Subcutaneous adipose tissue (tissue), 4 donors: Measurements from ENCODE around the gene SLC27A1. TPM values are rescaled to one million over a fixed set of nuclear protein-coding genes. Genes with fewer than 3 reads are reported as not detected.

Experiments
- total RNA-seq, 4 donors: library from RNA; depleted of rRNA; stranded (reverse); fragments of >200 nt; gene quantifications; one replicate each; pipeline ENCODE4 v1.1.0, GENCODE V29; 2016
- TF ChIP-seq, protein P1 (sequence below): fragments of 450-650 bp; IDR thresholded peaks from one replicate; pipeline ENCODE4 v1.5.1; 2016; ENCODE audit warnings: low read depth, mild to moderate bottlenecking, control low read depth, antibody characterized with exemption, moderate library complexity

SLC27A1 gene
- total RNA-seq, 4 donors from 2014 or later = 15.0 to 66.5 (median 36.6) TPM

DNA sequence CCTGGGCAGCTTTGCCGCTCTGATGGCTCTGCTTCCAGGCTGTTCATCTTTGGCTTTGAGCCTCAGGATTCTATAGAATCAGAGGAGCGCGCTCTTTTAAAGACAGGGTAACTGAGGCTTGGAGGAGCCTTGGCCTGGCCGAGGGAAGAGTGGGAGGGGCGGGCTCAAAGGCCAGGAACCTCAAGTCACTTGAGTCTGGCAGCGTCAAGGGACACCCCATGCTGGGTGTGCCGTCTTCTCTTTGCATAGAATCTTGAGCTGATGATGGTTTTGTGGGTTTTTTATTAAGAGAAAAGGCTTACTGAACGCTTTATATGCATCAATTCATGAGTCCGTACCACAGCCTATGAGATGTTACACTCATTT is 42.2 kb downstream of the SLC27A1 start:
- TF ChIP-seq, protein P1, sequence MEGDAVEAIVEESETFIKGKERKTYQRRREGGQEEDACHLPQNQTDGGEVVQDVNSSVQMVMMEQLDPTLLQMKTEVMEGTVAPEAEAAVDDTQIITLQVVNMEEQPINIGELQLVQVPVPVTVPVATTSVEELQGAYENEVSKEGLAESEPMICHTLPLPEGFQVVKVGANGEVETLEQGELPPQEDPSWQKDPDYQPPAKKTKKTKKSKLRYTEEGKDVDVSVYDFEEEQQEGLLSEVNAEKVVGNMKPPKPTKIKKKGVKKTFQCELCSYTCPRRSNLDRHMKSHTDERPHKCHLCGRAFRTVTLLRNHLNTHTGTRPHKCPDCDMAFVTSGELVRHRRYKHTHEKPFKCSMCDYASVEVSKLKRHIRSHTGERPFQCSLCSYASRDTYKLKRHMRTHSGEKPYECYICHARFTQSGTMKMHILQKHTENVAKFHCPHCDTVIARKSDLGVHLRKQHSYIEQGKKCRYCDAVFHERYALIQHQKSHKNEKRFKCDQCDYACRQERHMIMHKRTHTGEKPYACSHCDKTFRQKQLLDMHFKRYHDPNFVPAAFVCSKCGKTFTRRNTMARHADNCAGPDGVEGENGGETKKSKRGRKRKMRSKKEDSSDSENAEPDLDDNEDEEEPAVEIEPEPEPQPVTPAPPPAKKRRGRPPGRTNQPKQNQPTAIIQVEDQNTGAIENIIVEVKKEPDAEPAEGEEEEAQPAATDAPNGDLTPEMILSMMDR = no peak

DNA sequence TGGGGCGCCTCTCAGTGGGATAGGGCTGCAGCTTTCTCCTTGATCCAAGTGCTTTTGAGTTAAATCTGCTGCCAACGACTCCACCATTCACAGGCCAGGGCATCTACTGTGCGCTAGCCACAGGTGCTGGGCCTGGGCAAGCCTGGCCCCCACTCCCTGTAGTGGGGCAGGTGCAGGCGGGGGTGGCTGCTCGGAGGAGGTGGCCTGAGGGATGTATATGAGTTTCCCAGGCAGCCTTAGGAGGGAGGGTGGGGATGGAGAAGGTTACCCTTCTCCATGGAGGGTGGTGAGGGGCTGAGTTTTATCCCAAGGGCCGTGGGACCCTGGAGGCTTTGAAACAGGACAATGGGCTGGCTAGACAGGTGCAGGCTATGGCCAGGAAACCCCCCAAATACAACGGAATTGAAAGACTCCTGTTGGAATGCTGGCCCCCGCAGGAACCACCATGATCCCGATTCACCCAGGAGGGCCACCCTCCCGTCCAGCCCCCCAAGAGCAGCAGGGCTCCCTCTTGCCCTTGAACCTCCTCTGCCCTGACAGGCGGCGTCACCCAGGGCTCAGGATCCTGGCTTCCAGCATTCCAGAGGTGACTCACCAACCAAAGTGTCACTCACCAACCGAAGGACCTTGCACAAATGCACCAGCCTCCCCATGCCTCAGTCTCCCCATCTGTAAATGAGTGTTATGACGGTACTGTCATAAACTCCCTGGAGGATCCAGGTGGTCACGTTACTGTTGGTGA is 45.3 kb downstream of the SLC27A1 start:
- TF ChIP-seq, protein P1 = no peak

DNA sequence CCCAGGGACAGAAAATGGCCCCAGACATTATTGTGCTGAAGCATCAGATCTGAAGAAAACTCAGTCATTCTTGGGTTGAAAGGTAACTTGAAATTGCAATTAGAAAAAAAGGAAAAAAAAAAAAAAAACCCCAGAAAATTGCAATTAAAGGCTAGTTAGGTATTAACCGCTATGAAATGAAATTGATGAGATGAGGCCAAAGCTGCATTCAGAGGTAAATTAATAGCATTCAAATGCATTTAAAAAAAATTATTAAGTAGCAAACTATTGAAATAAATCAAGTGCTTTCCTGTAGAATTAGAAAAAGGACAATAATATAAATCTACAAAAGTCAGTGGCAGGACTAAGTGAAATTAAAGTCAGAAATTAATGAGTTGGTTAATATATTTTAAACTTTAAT is 47.6 kb downstream of the SLC27A1 start:
- TF ChIP-seq, protein P1 = no peak

DNA sequence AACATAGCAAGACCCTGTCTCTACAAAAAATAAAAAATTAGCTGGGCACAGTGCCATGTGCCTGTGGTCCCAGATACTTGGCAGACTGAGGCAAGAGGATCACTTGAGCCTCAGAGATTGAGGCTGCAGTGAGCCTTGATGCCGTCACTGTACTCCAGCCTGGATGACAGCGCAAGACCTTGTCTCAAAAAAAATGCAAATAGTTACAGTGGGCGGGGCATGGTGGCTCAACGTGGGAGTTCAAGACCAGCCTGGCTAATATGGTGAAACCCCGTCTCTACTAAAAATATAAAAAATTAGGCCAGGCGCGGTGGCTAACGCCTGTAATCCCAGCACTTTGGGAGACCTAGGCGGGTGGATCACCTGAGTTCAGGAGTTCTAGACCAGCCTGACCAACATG is 49.6 kb downstream of the SLC27A1 start:
- TF ChIP-seq, protein P1 = no peak

DNA sequence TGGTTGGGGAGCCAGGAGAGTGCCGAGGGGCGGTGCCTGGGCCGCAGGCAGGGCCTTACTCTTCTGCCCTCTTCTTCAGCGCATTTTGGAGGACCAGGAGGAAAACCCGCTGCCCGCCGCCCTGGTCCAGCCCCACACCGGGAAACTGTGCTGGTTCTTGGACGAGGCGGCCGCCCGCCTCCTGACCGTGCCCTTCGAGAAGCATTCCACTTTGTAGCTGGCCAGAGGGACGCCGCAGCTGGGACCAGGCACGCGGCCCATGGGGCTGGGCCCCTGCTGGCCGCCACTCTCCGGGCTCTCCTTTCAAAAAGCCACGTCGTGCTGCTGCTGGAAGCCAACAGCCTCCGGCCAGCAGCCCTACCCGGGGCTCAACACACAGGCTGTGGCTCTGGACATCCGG is 50.5 kb downstream of the SLC27A1 start:
- TF ChIP-seq, protein P1 = no peak

DNA sequence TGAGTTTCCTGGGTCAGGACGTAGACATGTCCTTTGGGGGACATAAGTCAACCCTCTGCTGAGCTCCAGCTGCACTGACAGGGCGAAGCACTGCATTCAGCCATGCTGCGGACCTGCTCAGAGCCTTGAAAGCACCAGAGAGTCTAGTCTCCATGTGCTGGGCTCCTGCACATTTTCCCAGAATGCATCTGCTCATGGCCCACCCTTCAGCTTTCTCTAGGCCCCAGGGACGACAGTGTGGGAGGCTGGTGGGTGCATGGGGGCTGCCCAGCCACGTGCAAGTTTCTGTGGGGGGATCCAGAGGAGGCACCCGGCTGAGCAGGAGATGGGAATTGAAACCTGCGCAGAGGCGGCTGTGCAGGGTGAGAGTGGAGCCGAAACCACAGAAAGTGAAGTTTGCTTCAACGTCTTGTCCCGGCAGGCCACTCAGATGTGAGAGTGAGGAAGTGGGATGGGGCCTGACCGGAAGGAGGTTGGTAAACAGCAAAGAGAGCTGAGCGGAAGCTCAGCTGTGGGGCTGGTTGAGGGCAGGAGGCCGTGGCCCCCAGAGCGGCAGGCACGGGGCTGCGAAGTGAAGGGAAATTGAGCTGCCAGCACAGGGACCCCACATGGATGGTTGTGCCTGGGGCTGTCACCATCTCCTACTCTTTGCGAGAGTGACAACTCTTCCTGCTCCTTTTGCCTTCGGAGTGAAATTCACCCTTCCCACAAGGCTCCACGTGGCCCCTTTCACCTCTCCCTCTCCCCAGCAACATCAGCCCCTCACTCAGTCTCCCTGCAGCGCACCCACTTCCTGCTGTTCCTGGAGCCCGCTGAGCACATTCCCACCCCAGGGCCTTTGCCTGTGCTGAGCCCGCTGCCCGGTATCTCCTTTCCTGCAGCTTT is 52.9 kb downstream of the SLC27A1 start:
- TF ChIP-seq, protein P1 = no peak

DNA sequence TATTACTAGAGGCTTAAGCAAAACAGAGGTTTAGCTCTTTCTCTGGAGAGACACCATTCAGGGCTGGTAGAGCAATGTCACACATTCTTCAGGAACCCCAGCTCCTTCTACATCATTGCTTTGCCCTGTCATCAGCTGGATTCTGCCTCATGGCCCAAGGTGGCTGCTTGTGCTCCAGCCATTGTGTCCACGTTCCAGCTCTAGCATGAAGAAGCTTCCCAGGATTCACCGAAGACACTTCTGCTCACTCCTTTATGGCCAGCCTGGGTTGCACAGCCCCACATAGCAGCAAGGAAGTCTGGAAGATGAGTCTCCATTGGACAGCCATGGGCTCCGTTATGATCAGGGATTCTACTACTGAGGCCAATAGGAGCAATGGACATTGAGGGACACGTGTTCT is 54.3 kb downstream of the SLC27A1 start:
- TF ChIP-seq, protein P1 = no peak
